Endothelial cell of umbilical vein (primary cell): ENCODE data around the gene MYH9. TPM values are rescaled to one million over a fixed set of nuclear protein-coding genes. Genes with fewer than 3 reads are reported as not detected.

Source experiments
- Bru-seq: library from RNA; stranded (reverse); fragments of 400-500 nt; gene quantifications from one replicate; lab custom pipeline; 2021; lab: Mats Ljungman, UMichigan
- BruChase-seq, 2 experiments: library from RNA; stranded (reverse); fragments of 400-500 nt; gene quantifications; one replicate each; lab custom pipeline; 2021; lab: Mats Ljungman, UMichigan
- BruUV-seq: library from RNA; stranded (reverse); fragments of 400-500 nt; replicated peaks from 2 replicates; lab custom pipeline; 2021; lab: Mats Ljungman, UMichigan
- CTCF ChIA-PET: fragments of 300-600, 350-600 bp; sonication (Branson Sonifier 250); formaldehyde crosslinking; loops from one replicate; lab custom pipeline; 2021; ENCODE audit warnings: antibody characterized with exemption, inconsistent platforms; lab: Charles Lee
- POLR2A ChIA-PET: fragments of 300-600, 350-600 bp; sonication (Branson Sonifier 250); formaldehyde crosslinking; loops from one replicate; lab custom pipeline; 2021; ENCODE audit warnings: antibody characterized with exemption, inconsistent platforms; lab: Charles Lee
- DNase-seq: peaks from one replicate; pipeline ENCODE4 v3.0.0-alpha.2; 2011; ENCODE audit warnings: low read depth, low spot score
- FAIRE-seq: peaks from 2 replicates; lab custom pipeline; 2011; peaks lifted over from hg19 to GRCh38; lab: Jason Lieb, UNC
- H2AFZ ChIP-seq: 2 replicates; pipeline ENCODE4 v1.6.0; 2012; ENCODE audit warnings: low read depth, low read length, control low read depth, inconsistent platforms
- H3K27ac ChIP-seq: 2 replicates; pipeline ENCODE4 v1.5.1; 2011; ENCODE audit warnings: low read depth, mild to moderate bottlenecking, control low read depth, low read length, moderate library complexity; ENCODE audit not compliant: insufficient read depth
- H3K27me3 ChIP-seq, 2 experiments: 2 replicates each; pipeline versions ENCODE4 v1.6.0 to v1.6.1; 2011; ENCODE audit warnings: low read length in 2 of 2, mixed read lengths in 1 of 2; ENCODE audit not compliant: control insufficient read depth in 2 of 2, insufficient read depth in 2 of 2
- H3K36me3 ChIP-seq, 2 experiments: 2 replicates in 1 of 2; 3 replicates in 1 of 2; pipeline ENCODE4 v1.5.1; 2011; ENCODE audit warnings: low read length in 2 of 2, mild to moderate bottlenecking in 1 of 2, moderate library complexity in 1 of 2; ENCODE audit not compliant: control insufficient read depth in 2 of 2, insufficient read depth in 2 of 2; ENCODE audit errors: extremely low read depth in 1 of 2
- H3K4me1 ChIP-seq: 3 replicates; pipeline ENCODE4 v1.5.1; 2011; ENCODE audit warnings: mild to moderate bottlenecking, low read length; ENCODE audit not compliant: control insufficient read depth, insufficient read depth; ENCODE audit errors: extremely low read depth
- H3K4me2 ChIP-seq: 2 replicates; pipeline ENCODE4 v1.6.1; 2011; ENCODE audit warnings: low read length, control low read depth, mixed read lengths; ENCODE audit not compliant: insufficient read depth
- H3K4me3 ChIP-seq, 3 experiments: fragments of 200-600 bp in 1 of 3; sonication (generic), shearing (Covaris generic) in 1 of 3; replicated peaks in 1 of 3; 2 replicates each; pipeline ENCODE4 v1.5.1; 2011 to 2016; ENCODE audit warnings: control low read depth in 3 of 3, low read length in 3 of 3, mild to moderate bottlenecking in 2 of 3, inconsistent platforms in 1 of 3, low read depth in 1 of 3, moderate library complexity in 1 of 3; ENCODE audit not compliant: insufficient read depth in 1 of 3
- H3K79me2 ChIP-seq: 2 replicates; pipeline ENCODE4 v1.6.0; 2012; ENCODE audit warnings: low read length, inconsistent platforms; ENCODE audit not compliant: control insufficient read depth, insufficient read depth
- H3K9ac ChIP-seq: replicated peaks from 2 replicates; pipeline ENCODE3; 2011; ENCODE audit warnings: low read length, control low read depth; ENCODE audit not compliant: insufficient read depth; ENCODE audit errors: extremely low read depth
- H3K9me1 ChIP-seq: replicated peaks from 3 replicates; pipeline ENCODE4 v1.6.0; 2011; ENCODE audit warnings: mild to moderate bottlenecking, low read length; ENCODE audit not compliant: control insufficient read depth, insufficient read depth; ENCODE audit errors: extremely low read depth
- H3K9me3 ChIP-seq: replicated peaks from 2 replicates; pipeline ENCODE4 v1.5.1; 2012; ENCODE audit warnings: low read length, inconsistent platforms; ENCODE audit not compliant: control insufficient read depth, insufficient read depth
- H4K20me1 ChIP-seq: replicated peaks from 2 replicates; pipeline ENCODE3; 2011; ENCODE audit warnings: mild to moderate bottlenecking, low read length; ENCODE audit not compliant: control insufficient read depth, insufficient read depth; ENCODE audit errors: extremely low read depth
- EZH2 ChIP-seq: IDR thresholded peaks from 2 replicates; pipeline ENCODE4 v1.6.1; 2012; ENCODE audit warnings: borderline replicate concordance, low read depth, mild to moderate bottlenecking, moderate library complexity, low read length, inconsistent platforms; ENCODE audit not compliant: severe bottlenecking
- MYC ChIP-seq: IDR thresholded peaks from one replicate; pipeline ENCODE4 v1.6.1; 2011; ENCODE audit warnings: mild to moderate bottlenecking, low read depth, low read length
- dilution Hi-C: fragments of 300-500 bp; cut with MboI; formaldehyde crosslinking; loops from one replicate; pipeline ENCODE4 v1.15.0; 2019; ENCODE audit warnings: low sequenced_read_pairs; ENCODE audit not compliant: extremely low pct_ligation_motif_present
- intact Hi-C: fragments of 100-400 bp; cut with micrococcal nuclease; formaldehyde crosslinking; loops from one replicate; pipeline ENCODE4 v1.10.0; 2022
- long read RNA-seq: library from polyadenylated mRNA; stranded (forward); transcript quantifications from one replicate; pipeline ENCODE4 v2.0.0, GENCODE V29; 2021
- polyA minus RNA-seq, 3 experiments: library from RNA; depleted of rRNA, polyadenylated mRNA; stranded (reverse); fragments of >200 nt; gene quantifications; 1 replicate in 1 of 3; 2 replicates in 2 of 3; pipeline ENCODE4 v1.2.3, GENCODE V29; 2011
- polyA plus RNA-seq, 4 experiments: library from polyadenylated mRNA; depleted of rRNA in 3 of 4; stranded (reverse) in 3 of 4; unstranded in 1 of 4; fragments of >200 nt; gene quantifications; 2 replicates each; pipeline versions ENCODE4 v1.2.1 to v1.2.3, GENCODE V29; 2011 to 2012; ENCODE audit warnings: missing spikeins in 1 of 4
- total RNA-seq: library from RNA; stranded (reverse); gene quantifications from 2 replicates; pipeline ENCODE4 v1.2.3, GENCODE V29; 2021
- TF ChIP-seq, protein P1 (sequence below), 2 donors: IDR thresholded peaks; 1 replicate in 1 of 2; 2 replicates in 1 of 2; pipeline ENCODE4 v1.5.1; 2011; ENCODE audit warnings: low read length in 2 of 2, mild to moderate bottlenecking in 2 of 2, moderate library complexity in 2 of 2, control low read depth in 1 of 2, inconsistent platforms in 1 of 2, low read depth in 1 of 2; ENCODE audit not compliant: insufficient read depth in 1 of 2; ENCODE audit errors: extremely low read depth in 1 of 2
- TF ChIP-seq, protein P2 (sequence below): IDR thresholded peaks from 2 replicates; pipeline ENCODE4 v1.6.1; 2011; ENCODE audit not compliant: insufficient read depth, insufficient read length

Gene MYH9
- total RNA-seq (1,331 and 1,413 TPM in 2 replicates), polyA plus RNA-seq (157 and 188 TPM in 2 replicates), polyA minus RNA-seq (1,176 and 1,679 TPM in 2 replicates), Bru-seq, nascent RNA (percentile 98 among the genes with signal in this experiment), BruChase-seq, experiment 1, labeled RNA remaining after a 6-hour chase (percentile 99 among the genes with signal in this experiment), BruChase-seq, experiment 2, labeled RNA remaining after a 2-hour chase (percentile 98 among the genes with signal in this experiment)
- polyA plus RNA-seq (2011; cell fraction: cytosol; rRNA removed) = 377 and 396 TPM in 2 replicates
- 759 and 766 TPM in 2 replicates for polyA plus RNA-seq (2011; cell fraction: nucleus; rRNA removed)
- 496 and 585 TPM in 2 replicates for polyA plus RNA-seq (2012)
- polyA minus RNA-seq (2011; cell fraction: cytosol; rRNA and poly(A)+ RNA removed) = 42.9 TPM
- 498 and 877 TPM in 2 replicates for polyA minus RNA-seq (2011; cell fraction: nucleus; rRNA and poly(A)+ RNA removed)
- long read RNA-seq, full-length matches to known transcripts = 426 of 1,042 reads
- long read RNA-seq, partial matches to known transcripts = 553 of 1,042 reads
- long read RNA-seq, other reads (novel, unspliced or antisense) = 63 of 1,042 reads

DNA sequence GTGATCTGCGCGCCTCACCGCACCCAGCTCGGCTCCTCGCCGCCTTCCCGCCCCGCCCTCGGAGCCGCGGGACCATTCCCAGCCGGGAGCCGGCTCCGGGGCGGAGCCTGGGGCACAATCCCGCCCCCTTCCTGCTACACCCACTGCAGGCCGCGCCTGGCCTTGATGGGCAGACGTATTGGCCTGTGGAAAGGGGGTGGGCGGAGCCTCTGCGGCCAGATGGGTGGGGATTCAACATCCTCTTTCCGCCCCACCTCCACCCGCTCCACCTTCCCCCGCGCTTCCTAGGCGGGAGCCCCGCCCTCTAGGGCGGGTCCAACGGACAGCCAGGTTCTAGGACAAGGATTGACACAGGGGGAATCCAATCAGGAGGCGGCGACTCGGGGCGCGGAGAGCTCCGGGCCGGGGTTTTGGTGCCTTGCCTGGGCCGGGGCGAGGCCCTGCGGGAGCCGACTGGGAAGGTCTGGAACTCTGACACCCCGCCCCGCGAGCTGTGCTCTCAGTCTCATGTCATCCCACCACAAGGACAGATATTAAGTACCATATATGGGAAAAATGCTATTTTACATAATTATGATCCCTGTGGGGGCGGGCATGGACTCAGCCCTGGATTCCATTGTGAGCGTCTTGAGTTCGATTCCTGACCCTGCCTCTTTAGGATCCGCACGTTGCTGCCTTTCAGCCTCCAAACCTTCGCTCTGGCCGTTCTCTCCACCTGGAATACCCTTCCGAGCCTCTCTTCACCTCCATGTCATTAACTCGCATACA lies at the start of gene MYH9:
TSS of gene MYH9 (minus strand) at position 9 of the 768 bp plus-strand sequence. CDS start 38,731 bp downstream, outside the sequence.
- ChIA-PET CTCF (interaction anchor here (0.6 to 2.4 kb wide), 15 partner anchors 10 to 98 kb away, joined by 3 to 16 read pairs (median 4); no protein-coding TSS in a partner anchor), POLR2A (interaction anchor here (1.0 to 2.2 kb wide), 16 partner anchors 10 to 83 kb away, joined by 3 to 19 read pairs (median 7); no protein-coding TSS in a partner anchor)
- TF ChIP-seq, protein P1, sequence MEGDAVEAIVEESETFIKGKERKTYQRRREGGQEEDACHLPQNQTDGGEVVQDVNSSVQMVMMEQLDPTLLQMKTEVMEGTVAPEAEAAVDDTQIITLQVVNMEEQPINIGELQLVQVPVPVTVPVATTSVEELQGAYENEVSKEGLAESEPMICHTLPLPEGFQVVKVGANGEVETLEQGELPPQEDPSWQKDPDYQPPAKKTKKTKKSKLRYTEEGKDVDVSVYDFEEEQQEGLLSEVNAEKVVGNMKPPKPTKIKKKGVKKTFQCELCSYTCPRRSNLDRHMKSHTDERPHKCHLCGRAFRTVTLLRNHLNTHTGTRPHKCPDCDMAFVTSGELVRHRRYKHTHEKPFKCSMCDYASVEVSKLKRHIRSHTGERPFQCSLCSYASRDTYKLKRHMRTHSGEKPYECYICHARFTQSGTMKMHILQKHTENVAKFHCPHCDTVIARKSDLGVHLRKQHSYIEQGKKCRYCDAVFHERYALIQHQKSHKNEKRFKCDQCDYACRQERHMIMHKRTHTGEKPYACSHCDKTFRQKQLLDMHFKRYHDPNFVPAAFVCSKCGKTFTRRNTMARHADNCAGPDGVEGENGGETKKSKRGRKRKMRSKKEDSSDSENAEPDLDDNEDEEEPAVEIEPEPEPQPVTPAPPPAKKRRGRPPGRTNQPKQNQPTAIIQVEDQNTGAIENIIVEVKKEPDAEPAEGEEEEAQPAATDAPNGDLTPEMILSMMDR (IDR thresholded peaks at IDR 0.05; ENCODE audit: extremely low read depth in 1 of 2, insufficient read depth in 1 of 2, low read depth in 1 of 2, low read length in 2 of 2) = no peak
- no peak for TF ChIP-seq MYC
- TF ChIP-seq EZH2 = no peak
- TF ChIP-seq, protein P2, sequence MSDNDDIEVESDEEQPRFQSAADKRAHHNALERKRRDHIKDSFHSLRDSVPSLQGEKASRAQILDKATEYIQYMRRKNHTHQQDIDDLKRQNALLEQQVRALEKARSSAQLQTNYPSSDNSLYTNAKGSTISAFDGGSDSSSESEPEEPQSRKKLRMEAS = peak; percentile 1
- Histone ChIP-seq H3K9ac (peak within 1 kb of the TSS; percentile 98), H4K20me1 (no peaks in the 10 kb centered on the region), H3K4me3 (peak within 1 kb of the TSS; percentile 95 to 99 (median 97)), H3K4me2 (peak within 1 kb of the TSS; percentile 94), H3K9me3 (no peaks in the 10 kb centered on the region), H3K79me2 (peaks cover 46% of the 10 kb centered on the region), H3K9me1 (no peaks in the 10 kb centered on the region), H3K27me3 (no peaks in the 10 kb centered on the region), H3K4me1 (peaks cover 26% of the 10 kb centered on the region), H3K36me3 (peaks cover 2 to 6% of the 10 kb centered on the region in 2 experiments), H3K27ac (peak within 1 kb of the TSS; percentile 92), H2AFZ (peak within 1 kb of the TSS; percentile 85)
- peak; percentile 99 for FAIRE-seq
- BruUV-seq = no TSS peak
- intact Hi-C loops = loop anchor here (1.0 to 5.0 kb wide), 7 partner anchors 10 to 87 kb away; no protein-coding TSS in a partner anchor
- dilution Hi-C loops = no loop called here
- peak; percentile 100 for DNase-seq
